ENCODE data around the gene IGF2BP1.

The IGF2BP1 gene

DNA sequence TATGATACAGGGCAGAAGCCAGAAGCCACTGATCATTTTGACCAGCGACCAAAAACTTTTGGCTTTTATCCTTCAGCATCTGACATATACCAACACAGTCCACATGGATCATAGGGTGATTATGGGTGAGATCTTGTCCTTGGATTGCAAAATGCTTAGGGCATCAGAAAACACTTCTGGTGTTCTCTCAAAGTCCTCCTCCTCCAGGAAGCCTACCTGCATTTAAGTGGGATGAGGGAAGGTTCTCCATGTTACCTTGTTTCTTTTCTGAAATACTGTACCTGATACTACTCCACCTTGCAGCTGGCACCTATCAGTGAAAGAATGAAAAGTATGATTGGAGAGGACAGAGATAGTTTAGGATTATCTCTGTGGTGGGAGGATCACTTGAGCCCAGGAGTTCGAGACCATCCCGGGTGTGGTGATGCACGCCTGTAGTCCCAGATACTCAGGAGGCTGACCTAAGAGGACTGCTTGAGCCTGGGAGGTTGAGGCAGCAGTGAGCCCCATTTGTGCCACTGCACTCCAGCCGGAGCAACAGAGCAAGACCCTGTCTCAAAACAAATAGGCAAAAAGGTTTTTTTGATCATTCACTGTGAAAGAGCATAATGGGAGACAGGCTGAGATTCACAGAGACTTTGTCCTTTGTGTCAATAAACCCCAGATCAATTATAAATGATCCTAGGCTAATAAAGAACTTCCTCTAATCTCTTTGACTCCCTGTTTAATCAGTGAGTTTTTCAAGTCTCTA is 88.6 kb downstream of the IGF2BP1 start:
- no peak for TF ChIP-seq CTCF (IDR thresholded peaks at IDR 0.05; ENCODE audit: insufficient read depth, low read depth, low read length, missing control alignments)
- H3K4me3 ChIP-seq (ENCODE audit: low read depth, low read length) = no peak overlapping the region
- no peak for DNase-seq (ENCODE audit: low read depth)

GRCh38 chr17:49086316-49086605 is 89.1 kb downstream of the IGF2BP1 start:
- no peak overlapping the region for H3K4me3 ChIP-seq (ENCODE audit: low read depth, low read length)
- TF ChIP-seq CTCF (IDR thresholded peaks at IDR 0.05; ENCODE audit: insufficient read depth, low read depth, low read length, missing control alignments) = no peak
- no peak for DNase-seq (ENCODE audit: low read depth)

GRCh38 chr17:49086649-49087048 is 89.5 kb downstream of the IGF2BP1 start:
- H3K4me3 ChIP-seq (ENCODE audit: low read depth, low read length) = no peak overlapping the region
- no peak for DNase-seq (ENCODE audit: low read depth)
- no peak for TF ChIP-seq CTCF (IDR thresholded peaks at IDR 0.05; ENCODE audit: insufficient read depth, low read depth, low read length, missing control alignments)

GRCh38 chr17:49089094-49089493 is 91.9 kb downstream of the IGF2BP1 start:
- no peak overlapping the region for H3K4me3 ChIP-seq (ENCODE audit: low read depth, low read length)
- TF ChIP-seq CTCF (IDR thresholded peaks at IDR 0.05; ENCODE audit: insufficient read depth, low read depth, low read length, missing control alignments) = no peak
- no peak for DNase-seq (ENCODE audit: low read depth)

DNA sequence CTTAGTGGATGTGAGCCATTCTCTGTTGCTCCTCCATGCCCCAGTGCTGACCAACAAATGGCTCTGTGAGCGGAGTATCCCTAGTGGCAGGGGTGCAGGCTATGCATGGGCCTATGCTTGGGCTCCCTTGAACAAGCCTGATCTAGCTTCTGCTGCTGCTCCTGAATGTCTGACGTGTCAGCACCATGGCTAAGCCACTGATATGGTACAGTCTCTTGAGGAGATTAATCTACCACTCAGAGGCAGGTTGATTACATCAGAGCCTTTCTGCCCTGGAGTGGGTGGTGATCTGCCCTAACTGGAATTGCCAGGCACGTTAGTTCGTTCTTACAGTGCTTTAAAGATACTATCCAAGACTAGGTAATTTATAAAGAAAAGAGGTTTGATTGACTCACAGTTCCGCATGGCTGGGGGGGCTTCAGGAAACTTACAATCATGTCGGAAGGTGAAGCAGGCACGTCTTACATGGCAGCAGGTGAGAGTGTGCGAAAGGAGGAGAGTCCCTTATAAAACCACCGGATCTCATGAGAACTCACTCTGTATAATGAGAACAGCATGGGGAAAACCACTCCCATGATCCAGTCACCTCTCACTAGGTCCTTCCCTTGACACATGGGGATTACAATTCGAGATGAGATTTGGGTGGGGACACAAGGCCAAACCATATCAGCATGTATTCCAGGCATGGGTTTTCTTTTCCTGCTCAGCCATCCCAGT is 93.9 kb downstream of the IGF2BP1 start:
- DNase-seq (ENCODE audit: low read depth) = no peak
- no peak overlapping the region for H3K4me3 ChIP-seq (ENCODE audit: low read depth, low read length)
- TF ChIP-seq CTCF (IDR thresholded peaks at IDR 0.05; ENCODE audit: insufficient read depth, low read depth, low read length, missing control alignments) = no peak

GRCh38 chr17:49093131-49093530 is 95.9 kb downstream of the IGF2BP1 start:
- TF ChIP-seq CTCF (IDR thresholded peaks at IDR 0.05; ENCODE audit: insufficient read depth, low read depth, low read length, missing control alignments) = no peak
- no peak for DNase-seq (ENCODE audit: low read depth)
- H3K4me3 ChIP-seq (ENCODE audit: low read depth, low read length) = no peak overlapping the region

Measured in GM12865 (cell line).